Spleen (tissue), 11 donors: ENCODE data around the gene ZNF197. TPM values are rescaled to one million over a fixed set of nuclear protein-coding genes. Genes with fewer than 3 reads are reported as not detected.

Experiments used
- DNase-seq: peaks from one replicate; pipeline ENCODE4 v3.0.0-alpha.2; 2020
- H3K27ac ChIP-seq, 8 donors: fragments of 200-600 bp; sonication (generic) in 7 of 8; 1 replicate in 4 of 8; 2 replicates in 4 of 8; pipeline versions ENCODE4 v1.5.0 to v1.8.0; 2016 to 2021; ENCODE audit warnings: inconsistent platforms in 4 of 8, mild to moderate bottlenecking in 4 of 8, moderate library complexity in 1 of 8
- H3K27me3 ChIP-seq, 7 donors: fragments of 200-600 bp; sonication (generic) in 6 of 7; replicated peaks in 1 of 7; 1 replicate in 4 of 7; 2 replicates in 3 of 7; pipeline versions ENCODE4 v1.5.0 to v1.8.0; 2016 to 2021; ENCODE audit warnings: inconsistent platforms in 3 of 7, mild to moderate bottlenecking in 1 of 7
- H3K36me3 ChIP-seq, 6 donors: fragments of 200-600 bp; sonication (generic) in 5 of 6; 1 replicate in 4 of 6; 2 replicates in 2 of 6; pipeline versions ENCODE4 v1.5.0 to v1.8.0; 2016 to 2021; ENCODE audit warnings: inconsistent platforms in 2 of 6
- H3K4me1 ChIP-seq, 6 donors: fragments of 200-600 bp; sonication (generic) in 5 of 6; 1 replicate in 3 of 6; 2 replicates in 3 of 6; pipeline versions ENCODE4 v1.5.0 to v1.8.0; 2016 to 2021; ENCODE audit warnings: inconsistent platforms in 3 of 6
- H3K4me3 ChIP-seq, 8 donors: fragments of 200-600 bp; sonication (generic) in 7 of 8; 1 replicate in 4 of 8; 2 replicates in 4 of 8; pipeline versions ENCODE4 v1.5.0 to v1.8.0; 2016 to 2021; ENCODE audit warnings: inconsistent platforms in 4 of 8, mild to moderate bottlenecking in 4 of 8, moderate library complexity in 2 of 8
- H3K9me3 ChIP-seq, 8 donors: fragments of 200-600 bp; sonication (generic) in 7 of 8; 1 replicate in 4 of 8; 2 replicates in 4 of 8; pipeline versions ENCODE4 v1.5.0 to v1.8.0; 2016 to 2021; ENCODE audit warnings: inconsistent platforms in 4 of 8
- CTCF ChIP-seq, 11 experiments: fragments of 200-600 bp in 7 of 11; fragments of 450-650 bp in 4 of 11; sonication (generic) in 4 of 11; IDR thresholded peaks in 8 of 11; conservative IDR thresholded peaks in 3 of 11; 1 replicate in 7 of 11; 2 replicates in 4 of 11; pipeline versions ENCODE4 v1.4.0 to v1.8.0; 2016 to 2021; ENCODE audit warnings: antibody characterized with exemption in 11 of 11, inconsistent platforms in 4 of 11, mild to moderate bottlenecking in 1 of 11
- POLR2A ChIP-seq, 3 donors: fragments of 450-650 bp; IDR thresholded peaks; one replicate each; pipeline ENCODE4 v1.5.1; 2017; ENCODE audit warnings: antibody characterized with exemption in 3 of 3, mild to moderate bottlenecking in 1 of 3
- POLR2AphosphoS5 ChIP-seq, 3 donors: sonication (generic); formaldehyde crosslinking; IDR thresholded peaks; one replicate each; pipeline ENCODE4 v1.5.1; 2017; ENCODE audit warnings: antibody characterized with exemption in 3 of 3
- WGBS, 5 donors: extraction: QIAGEN DNeasy Blood & Tissue Kit in 3 of 5; methylation state at CpG; one replicate each; pipeline versions ENCODE4 v1.1.5 to v1.1.7; 2013 to 2018; 5-methylcytosine and 5-hydroxymethylcytosine counted together
- intact Hi-C: fragments of 100-400 bp; cut with DNase I; formaldehyde crosslinking; loops from one replicate; pipeline ENCODE4 v1.15.0; 2023; ENCODE audit warnings: low total_unique reads
- polyA plus RNA-seq, 3 donors: library from polyadenylated mRNA; stranded (reverse); fragments of 200-250 nt; gene quantifications; one replicate each; pipeline ENCODE4 v1.2.1, GENCODE V29; 2013
- total RNA-seq, 7 donors: library from RNA; depleted of rRNA in 3 of 7; stranded (reverse); fragments of >200 nt in 3 of 7; fragmentation: NEBNext Ultra II Directional in 4 of 7; extraction: Animal tissue kit (Norgen Biotek cat#: 25700) in 4 of 7; gene quantifications; one replicate each; pipeline versions ENCODE4 v1.1.0 to v1.2.1, GENCODE V29; 2016 to 2021
- donor health status: healthy with polysubstance abuse.
- donor health status: DM: no; HTN: no; CAD: no; lungs with moderate emphysema.
- donor health status: DM: no; HTN: no; CAD: no.
- donor health status: Bipolar disorder and iron deficiency.
- donor health status: healthy.
- donor health status: DM: no; HTN: no; CAD: no.
- donor health status: DM: yes; HTN: yes; CAD: no.

ZNF197 gene
- total and polyA plus RNA-seq, 10 donors, result 4.9 to 21.0 (median 15.9) TPM

- DNase-seq, result no peak
- Histone ChIP-seq H3K4me3 (no peak overlapping the region), H3K27ac (no peak overlapping the region), H3K27me3 (no peaks in the 10 kb centered on the region), H3K9me3 (peaks cover 7 to 75% (median 49%) of the 10 kb centered on the region in 8 donors), H3K36me3 (peaks cover 13 to 82% (median 64%) of the 10 kb centered on the region in 6 donors), H3K4me1 (no peaks in the 10 kb centered on the region)
- WGBS, 5 donors, result 92 to 97% (median 94%) methylated on average over 7 of the region's 7 CpGs
- intact Hi-C loops, result no loop called here
- no peak for TF ChIP-seq POLR2A (IDR thresholded peaks at IDR 0.05)
- no peak for TF ChIP-seq CTCF (IDR thresholded peaks at IDR 0.05 in 8 of 11, conservative IDR thresholded peaks at IDR 0.05 in 3 of 11)
- TF ChIP-seq POLR2AphosphoS5 (IDR thresholded peaks at IDR 0.05), result no peak
Observed at GRCh38 chr3:44659015-44659414, 34.2 kb downstream of the ZNF197 start.

GRCh38 chr3:44659434-44659833 lies 34.6 kb downstream of the ZNF197 start:
- H3K4me1 ChIP-seq, result no peaks in the 10 kb centered on the region
- intact Hi-C loops, result no loop called here
- H3K9me3 ChIP-seq, result peaks cover 7 to 74% (median 49%) of the 10 kb centered on the region in 8 donors
- no peaks in the 10 kb centered on the region for H3K27me3 ChIP-seq
- 96 to 100% (median 97%) methylated on average over 6 of the region's 6 CpGs for WGBS, 5 donors
- no peak for TF ChIP-seq CTCF (IDR thresholded peaks at IDR 0.05 in 8 of 11, conservative IDR thresholded peaks at IDR 0.05 in 3 of 11)
- TF ChIP-seq POLR2AphosphoS5 (IDR thresholded peaks at IDR 0.05), result no peak
- TF ChIP-seq POLR2A (IDR thresholded peaks at IDR 0.05), result no peak
- H3K4me3 ChIP-seq, result no peak overlapping the region
- H3K36me3 ChIP-seq, result peaks cover 13 to 77% (median 60%) of the 10 kb centered on the region in 6 donors
- no peak overlapping the region for H3K27ac ChIP-seq
- DNase-seq, result no peak

- H3K27ac ChIP-seq, result no peak overlapping the region
- TF ChIP-seq POLR2AphosphoS5 (IDR thresholded peaks at IDR 0.05), result no peak
- TF ChIP-seq POLR2A (IDR thresholded peaks at IDR 0.05), result no peak
- TF ChIP-seq CTCF (IDR thresholded peaks at IDR 0.05 in 8 of 11, conservative IDR thresholded peaks at IDR 0.05 in 3 of 11), result no peak
- no peak overlapping the region for H3K4me3 ChIP-seq
- H3K36me3 ChIP-seq, result peaks cover 13 to 60% (median 49%) of the 10 kb centered on the region in 6 donors
- H3K4me1 ChIP-seq, result no peaks in the 10 kb centered on the region
- H3K9me3 ChIP-seq, result peaks cover 7 to 78% (median 59%) of the 10 kb centered on the region in 8 donors
- 96 to 100% (median 97%) methylated on average over 2 of the region's 2 CpGs for WGBS, 5 donors
- no peaks in the 10 kb centered on the region for H3K27me3 ChIP-seq
- DNase-seq, result no peak
- intact Hi-C loops, result no loop called here
Observed at GRCh38 chr3:44661189-44661588, 36.4 kb downstream of the ZNF197 start.

- TF ChIP-seq POLR2AphosphoS5 (IDR thresholded peaks at IDR 0.05), result no peak
- no peak for TF ChIP-seq POLR2A (IDR thresholded peaks at IDR 0.05)
- TF ChIP-seq CTCF (IDR thresholded peaks at IDR 0.05 in 8 of 11, conservative IDR thresholded peaks at IDR 0.05 in 3 of 11), result no peak
- intact Hi-C loops, result no loop called here
- Histone ChIP-seq H3K27ac (no peak overlapping the region), H3K4me3 (no peak overlapping the region), H3K36me3 (peaks cover 0 to 20% (median 10%) of the 10 kb centered on the region in 6 donors), H3K4me1 (no peaks in the 10 kb centered on the region), H3K9me3 (peaks cover 0 to 42% (median 24%) of the 10 kb centered on the region in 8 donors), H3K27me3 (no peaks in the 10 kb centered on the region)
- 94 to 98% (median 97%) methylated on average over 3 of the region's 3 CpGs for WGBS, 5 donors
- no peak for DNase-seq
Observed at GRCh38 chr3:44665173-44665572, 40.3 kb downstream of the ZNF197 start.
